Liver (tissue), 9 donors: ENCODE results near the gene SIAH2. TPM values are rescaled to one million over a fixed set of nuclear protein-coding genes. Genes with fewer than 3 reads are reported as not detected.
A peak's percentile ranks its signal among the peaks of the same experiment; 100 is the strongest.

Experiments used
- DNase-seq: peaks from one replicate; pipeline ENCODE4 v3.0.0-alpha.2; 2017; ENCODE audit warnings: low spot score
- H3K27ac ChIP-seq, 2 donors: one replicate each; pipeline ENCODE4 v1.7.0; 2013; ENCODE audit warnings: inconsistent platforms in 2 of 2, low read length in 2 of 2, control low read depth in 1 of 2, low read depth in 1 of 2, mild to moderate bottlenecking in 1 of 2
- H3K27me3 ChIP-seq, 4 donors: one replicate each; pipeline versions ENCODE4 v1.6.1 to v1.7.0; 2013; ENCODE audit warnings: low read length in 3 of 4, inconsistent platforms in 1 of 4, mild to moderate bottlenecking in 1 of 4, moderate library complexity in 1 of 4; ENCODE audit not compliant: control insufficient read depth in 4 of 4, insufficient read depth in 4 of 4
- H3K36me3 ChIP-seq, 4 donors: one replicate each; pipeline versions ENCODE4 v1.6.1 to v1.7.0; 2013; ENCODE audit warnings: low read length in 3 of 4, mild to moderate bottlenecking in 3 of 4, low read depth in 1 of 4, moderate library complexity in 1 of 4; ENCODE audit not compliant: control insufficient read depth in 4 of 4, insufficient read depth in 3 of 4
- H3K4me1 ChIP-seq, 4 donors: one replicate each; pipeline versions ENCODE4 v1.6.1 to v1.7.0; 2013; ENCODE audit warnings: low read length in 3 of 4, mild to moderate bottlenecking in 3 of 4, moderate library complexity in 1 of 4; ENCODE audit not compliant: control insufficient read depth in 4 of 4, insufficient read depth in 4 of 4
- H3K4me3 ChIP-seq, 3 donors: one replicate each; pipeline versions ENCODE4 v1.6.1 to v1.7.0; 2013; ENCODE audit warnings: low read length in 3 of 3, control low read depth in 1 of 3, low read depth in 1 of 3, mild to moderate bottlenecking in 1 of 3
- H3K9ac ChIP-seq, 2 donors: one replicate each; pipeline ENCODE4 v1.7.0; 2013; ENCODE audit warnings: low read length in 2 of 2, mild to moderate bottlenecking in 2 of 2, moderate library complexity in 2 of 2, control low read depth in 1 of 2, low read depth in 1 of 2
- H3K9me3 ChIP-seq, 4 donors: one replicate each; pipeline versions ENCODE4 v1.6.1 to v1.7.0; 2013; ENCODE audit warnings: low read length in 3 of 4; ENCODE audit not compliant: control insufficient read depth in 4 of 4
- ATF3 ChIP-seq: IDR thresholded peaks from 2 replicates; pipeline ENCODE4 v1.6.1; 2016; ENCODE audit warnings: antibody characterized with exemption
- CTCF ChIP-seq: fragments of 150-350 bp; IDR thresholded peaks from 2 replicates; pipeline ENCODE4 v1.5.1; 2017; ENCODE audit warnings: improper control_type of control experiment, low read depth, low read length; ENCODE audit not compliant: missing input control
- GABPA ChIP-seq, 2 donors: IDR thresholded peaks in 1 of 2; conservative IDR thresholded peaks in 1 of 2; 2 replicates each; pipeline ENCODE4 v1.6.1; 2016; ENCODE audit warnings: antibody characterized with exemption in 2 of 2, mild to moderate bottlenecking in 1 of 2, moderate library complexity in 1 of 2
- HNF4A ChIP-seq, 2 donors: conservative IDR thresholded peaks; 2 replicates each; pipeline ENCODE4 v1.6.1; 2016; ENCODE audit warnings: antibody characterized with exemption in 2 of 2, mild to moderate bottlenecking in 2 of 2
- JUND ChIP-seq, 2 donors: IDR thresholded peaks; 2 replicates each; pipeline ENCODE4 v1.6.1; 2016; ENCODE audit warnings: antibody characterized with exemption in 2 of 2
- RAD21 ChIP-seq, 2 donors: IDR thresholded peaks; 2 replicates each; pipeline ENCODE4 v1.6.1; 2016; ENCODE audit warnings: antibody characterized with exemption in 2 of 2, mild to moderate bottlenecking in 2 of 2
- REST ChIP-seq: IDR thresholded peaks from 2 replicates; pipeline ENCODE4 v1.6.1; 2016; ENCODE audit warnings: antibody characterized with exemption, mild to moderate bottlenecking
- SP1 ChIP-seq: IDR thresholded peaks from 2 replicates; pipeline ENCODE4 v1.6.1; 2018; ENCODE audit warnings: antibody characterized with exemption, mild to moderate bottlenecking
- TAF1 ChIP-seq: conservative IDR thresholded peaks from 2 replicates; pipeline ENCODE4 v1.6.1; 2016; ENCODE audit warnings: antibody characterized with exemption, mild to moderate bottlenecking
- ZBTB33 ChIP-seq: IDR thresholded peaks from 2 replicates; pipeline ENCODE4 v1.6.1; 2016; ENCODE audit warnings: antibody characterized with exemption
- WGBS: extraction: QIAGEN DNeasy Blood & Tissue Kit; methylation state at CpG from one replicate; pipeline ENCODE4 v1.1.7; 2013; 5-methylcytosine and 5-hydroxymethylcytosine counted together
- polyA plus RNA-seq, 2 donors: library from polyadenylated mRNA; stranded (reverse) in 1 of 2; unstranded in 1 of 2; fragments of 200-250 nt in 1 of 2; fragments of >200 nt in 1 of 2; fragmentation: Nextera tagmentation in 1 of 2; extraction: Ambion mirVana in 1 of 2; gene quantifications; one replicate each; pipeline versions ENCODE4 v1.2.1 to v1.2.3, GENCODE V29; 2013 to 2015
- total RNA-seq, 2 donors: library from RNA; depleted of rRNA; stranded (reverse); fragments of >200 nt; gene quantifications; one replicate each; pipeline ENCODE4 v1.2.3, GENCODE V29; 2014
- donor health status: healthy.
- donor health status: healthy.
- donor health status: healthy.
- donor health status: healthy.
- donor health status: healthy.

Gene SIAH2
- total and polyA plus RNA-seq, 4 donors = 12.1 to 104 (median 20.3) TPM

GRCh38 chr3:150722267-150722666 lies 40.7 kb downstream of the SIAH2 start (continued):
- TF ChIP-seq CTCF (no peak), TAF1 (no peak), ATF3 (no peak), SP1 (no peak)

GRCh38 chr3:150721285-150722130 lies 41.5 kb downstream of the SIAH2 start:
- Histone ChIP-seq H3K4me3 (no peak overlapping the region), H3K27ac (no peak overlapping the region), H3K27me3 (no peaks in the 10 kb centered on the region), H3K4me1 (peaks cover 0 to 7% (median 3%) of the 10 kb centered on the region in 4 donors), H3K9ac (no peak overlapping the region), H3K36me3 (no peaks in the 10 kb centered on the region), H3K9me3 (no peaks in the 10 kb centered on the region)
- TF ChIP-seq HNF4A (conservative IDR thresholded peaks at IDR 0.05) = no peak
- TF ChIP-seq ATF3 = no peak
- peak; percentile 82 for TF ChIP-seq CTCF
- TF ChIP-seq RAD21 (IDR thresholded peaks at IDR 0.05) = peak; percentile 99
- TF ChIP-seq SP1 = no peak
- TF ChIP-seq GABPA (IDR thresholded peaks at IDR 0.05 in 1 of 2, conservative IDR thresholded peaks at IDR 0.05 in 1 of 2) = no peak
- TF ChIP-seq TAF1 = no peak
- no peak for TF ChIP-seq ZBTB33
- no peak for TF ChIP-seq REST
- no peak for TF ChIP-seq JUND (IDR thresholded peaks at IDR 0.05)
- 24% methylated on average over 13 of the region's 13 CpGs for WGBS
- no peak for DNase-seq
